Fibroblast of villous mesenchyme (primary cell): Measurements from ENCODE around the gene MS4A14. TPM values are rescaled to one million over a fixed set of nuclear protein-coding genes. Genes with fewer than 3 reads are reported as not detected.
"Not testable (repeated sequence)": the region's sequence is repeated elsewhere in the genome, so short reads cannot be mapped to it uniquely, and the experiment has no call there.

Experiments used
- DNase-seq: peaks from one replicate; pipeline ENCODE4 v3.0.0-alpha.2; 2010; ENCODE audit warnings: low read depth
- H3K4me3 ChIP-seq: 2 replicates; pipeline ENCODE4 v1.5.1; 2011; ENCODE audit warnings: low read depth, mild to moderate bottlenecking, low read length
- CTCF ChIP-seq: IDR thresholded peaks from 2 replicates; pipeline ENCODE4 v1.5.1; 2012; ENCODE audit warnings: low read depth, mild to moderate bottlenecking, low read length; ENCODE audit not compliant: insufficient read depth
- total RNA-seq: library from RNA; depleted of rRNA; stranded (reverse); fragments of >200 nt; gene quantifications from 2 replicates; pipeline ENCODE4 v1.2.3, GENCODE V29; 2012

Gene MS4A14
- total RNA-seq, 1 donor = not detected

GRCh38 chr11:60363542-60364470 lies 32.5 kb upstream of the MS4A14 start:
- no peak overlapping the region for H3K4me3 ChIP-seq
- TF ChIP-seq CTCF = peak; percentile 70
- DNase-seq = peak; percentile 33

GRCh38 chr11:60366262-60366904 lies 29.9 kb upstream of the MS4A14 start:
- H3K4me3 ChIP-seq, DNase-seq: not testable (repeated sequence)

- no peak for DNase-seq
- TF ChIP-seq CTCF = no peak
- H3K4me3 ChIP-seq = no peak overlapping the region
These were observed 29.2 kb upstream of the MS4A14 start for GRCh38 chr11:60367009-60367408.

GRCh38 chr11:60367896-60368295 lies 28.4 kb upstream of the MS4A14 start:
- DNase-seq = no peak
- TF ChIP-seq CTCF = no peak
- no peak overlapping the region for H3K4me3 ChIP-seq

- TF ChIP-seq CTCF = no peak
- DNase-seq = no peak
- no peak overlapping the region for H3K4me3 ChIP-seq
These were observed 25.9 kb upstream of the MS4A14 start for GRCh38 chr11:60370252-60370810.

GRCh38 chr11:60370811-60371298 lies 25.4 kb upstream of the MS4A14 start:
- TF ChIP-seq CTCF = no peak
- no peak overlapping the region for H3K4me3 ChIP-seq
- DNase-seq = peak; percentile 33

GRCh38 chr11:60371386-60371785 lies 24.9 kb upstream of the MS4A14 start:
- no peak for TF ChIP-seq CTCF
- H3K4me3 ChIP-seq = no peak overlapping the region
- DNase-seq = no peak
